K562 (cell line): ENCODE measurements around the gene IRX2. TPM values are rescaled to one million over a fixed set of nuclear protein-coding genes. Genes with fewer than 3 reads are reported as not detected.

Experiments
- polyA plus RNA-seq, 8 experiments: library from polyadenylated mRNA; depleted of rRNA in 4 of 8; stranded (reverse) in 5 of 8; unstranded in 3 of 8; fragments of >200 nt; fragmentation: Nextera tagmentation in 2 of 8; fragmentation: Illumina TruSeq in 1 of 8; extraction: Ambion mirVana in 2 of 8; extraction: Trizol in 1 of 8; gene quantifications; 2 replicates each; pipeline versions ENCODE4 v1.2.1 to v1.2.3, GENCODE V29; 2011 to 2014; ENCODE audit warnings: inconsistent platforms in 1 of 8, missing spikeins in 1 of 8
- total RNA-seq, 7 experiments: library from RNA; depleted of rRNA in 6 of 7; stranded (reverse); fragments of >200 nt in 6 of 7; fragmentation: Illumina TruSeq in 2 of 7; extraction: Trizol in 2 of 7; gene quantifications; 2 replicates each; pipeline versions ENCODE4 v1.2.1 to v1.2.3, GENCODE V29; 2011 to 2021; ENCODE audit warnings: low replicate concordance in 1 of 7
- TF ChIP-seq, protein P1 (sequence below): fragments of 450-650 bp; IDR thresholded peaks from 2 replicates; pipeline ENCODE4 v1.6.1; 2016; ENCODE audit warnings: low read depth

IRX2 gene
- total and polyA plus RNA-seq, 9 of the 15 experiments (the other 6 are each of a cell fraction or from before 2014, with no cell fraction given), result 0.13 TPM; not detected in 8

DNA sequence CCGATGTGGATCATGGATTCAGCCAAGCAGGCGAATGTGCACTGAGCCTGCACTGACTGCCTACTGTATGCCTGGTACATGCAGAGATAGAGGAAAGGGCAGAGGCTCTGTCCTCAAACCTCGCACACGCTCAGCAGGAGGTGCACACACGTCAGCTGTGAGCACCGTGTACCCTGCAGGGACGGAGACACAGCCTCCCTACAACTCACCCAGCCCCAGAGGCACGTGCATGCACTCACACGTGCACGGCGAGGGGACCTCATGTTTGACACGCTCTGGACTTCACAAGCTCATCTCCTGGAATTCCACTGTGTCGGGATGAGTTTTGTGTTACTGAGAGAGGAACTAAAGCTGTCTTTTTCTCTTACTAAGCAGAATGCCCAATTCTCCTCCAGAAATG, 48.4 kb downstream of the IRX2 start (continued):
- TF ChIP-seq, protein P1, sequence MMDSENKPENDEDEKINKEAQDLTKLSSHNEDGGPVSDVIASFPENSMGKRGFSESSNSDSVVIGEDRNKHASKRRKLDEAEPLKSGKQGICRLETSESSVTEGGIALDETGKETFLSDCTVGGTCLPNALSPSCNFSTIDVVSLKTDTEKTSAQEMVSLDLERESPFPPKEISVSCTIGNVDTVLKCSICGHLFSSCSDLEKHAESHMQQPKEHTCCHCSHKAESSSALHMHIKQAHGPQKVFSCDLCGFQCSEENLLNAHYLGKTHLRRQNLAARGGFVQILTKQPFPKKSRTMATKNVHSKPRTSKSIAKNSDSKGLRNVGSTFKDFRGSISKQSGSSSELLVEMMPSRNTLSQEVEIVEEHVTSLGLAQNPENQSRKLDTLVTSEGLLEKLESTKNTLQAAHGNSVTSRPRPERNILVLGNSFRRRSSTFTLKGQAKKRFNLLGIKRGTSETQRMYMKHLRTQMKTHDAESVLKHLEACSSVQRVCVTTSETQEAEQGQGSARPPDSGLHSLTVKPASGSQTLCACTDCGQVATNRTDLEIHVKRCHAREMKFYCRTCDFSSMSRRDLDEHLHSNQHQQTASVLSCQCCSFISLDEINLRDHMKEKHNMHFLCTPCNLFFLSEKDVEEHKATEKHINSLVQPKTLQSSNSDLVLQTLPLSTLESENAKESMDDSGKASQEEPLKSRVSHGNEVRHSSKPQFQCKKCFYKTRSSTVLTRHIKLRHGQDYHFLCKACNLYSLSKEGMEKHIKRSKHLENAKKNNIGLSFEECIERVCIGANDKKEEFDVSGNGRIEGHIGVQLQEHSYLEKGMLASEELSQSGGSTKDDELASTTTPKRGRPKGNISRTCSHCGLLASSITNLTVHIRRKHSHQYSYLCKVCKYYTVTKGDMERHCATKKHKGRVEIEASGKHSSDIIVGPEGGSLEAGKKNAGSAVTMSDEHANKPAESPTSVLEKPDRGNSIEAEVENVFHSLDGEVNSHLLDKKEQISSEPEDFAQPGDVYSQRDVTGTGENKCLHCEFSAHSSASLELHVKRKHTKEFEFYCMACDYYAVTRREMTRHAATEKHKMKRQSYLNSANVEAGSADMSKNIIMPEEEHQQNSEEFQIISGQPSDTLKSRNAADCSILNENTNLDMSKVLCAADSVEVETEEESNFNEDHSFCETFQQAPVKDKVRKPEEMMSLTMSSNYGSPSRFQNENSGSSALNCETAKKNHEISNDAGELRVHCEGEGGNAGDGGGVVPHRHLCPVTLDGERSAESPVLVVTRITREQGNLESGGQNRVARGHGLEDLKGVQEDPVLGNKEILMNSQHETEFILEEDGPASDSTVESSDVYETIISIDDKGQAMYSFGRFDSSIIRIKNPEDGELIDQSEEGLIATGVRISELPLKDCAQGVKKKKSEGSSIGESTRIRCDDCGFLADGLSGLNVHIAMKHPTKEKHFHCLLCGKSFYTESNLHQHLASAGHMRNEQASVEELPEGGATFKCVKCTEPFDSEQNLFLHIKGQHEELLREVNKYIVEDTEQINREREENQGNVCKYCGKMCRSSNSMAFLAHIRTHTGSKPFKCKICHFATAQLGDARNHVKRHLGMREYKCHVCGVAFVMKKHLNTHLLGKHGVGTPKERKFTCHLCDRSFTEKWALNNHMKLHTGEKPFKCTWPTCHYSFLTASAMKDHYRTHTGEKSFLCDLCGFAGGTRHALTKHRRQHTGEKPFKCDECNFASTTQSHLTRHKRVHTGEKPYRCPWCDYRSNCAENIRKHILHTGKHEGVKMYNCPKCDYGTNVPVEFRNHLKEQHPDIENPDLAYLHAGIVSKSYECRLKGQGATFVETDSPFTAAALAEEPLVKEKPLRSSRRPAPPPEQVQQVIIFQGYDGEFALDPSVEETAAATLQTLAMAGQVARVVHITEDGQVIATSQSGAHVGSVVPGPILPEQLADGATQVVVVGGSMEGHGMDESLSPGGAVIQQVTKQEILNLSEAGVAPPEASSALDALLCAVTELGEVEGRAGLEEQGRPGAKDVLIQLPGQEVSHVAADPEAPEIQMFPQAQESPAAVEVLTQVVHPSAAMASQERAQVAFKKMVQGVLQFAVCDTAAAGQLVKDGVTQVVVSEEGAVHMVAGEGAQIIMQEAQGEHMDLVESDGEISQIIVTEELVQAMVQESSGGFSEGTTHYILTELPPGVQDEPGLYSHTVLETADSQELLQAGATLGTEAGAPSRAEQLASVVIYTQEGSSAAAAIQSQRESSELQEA, result no peak
